HepG2 (cell line): Measurements from ENCODE around the gene NOTUM. TPM values are rescaled to one million over a fixed set of nuclear protein-coding genes. Genes with fewer than 3 reads are reported as not detected.
A peak's percentile ranks its signal among the peaks of the same experiment; 100 is the strongest.

Experiments used
- ATF1 ChIP-seq: IDR thresholded peaks from 2 replicates; pipeline ENCODE4 v1.6.1; 2016; ENCODE audit warnings: mild to moderate bottlenecking, control low read depth
- ATF7 ChIP-seq, 2 experiments: fragments of 450-650 bp in 1 of 2; sonication (generic) in 1 of 2; formaldehyde crosslinking in 1 of 2; IDR thresholded peaks; 2 replicates each; pipeline versions ENCODE4 v1.4.0 to v1.6.1; 2016 to 2020; ENCODE audit warnings: antibody characterized with exemption in 1 of 2, mild to moderate bottlenecking in 1 of 2, missing genetic modification reagents in 1 of 2
- CHCHD3 ChIP-seq: sonication (generic); formaldehyde crosslinking; IDR thresholded peaks from 2 replicates; pipeline ENCODE4 v1.8.0; 2022; ENCODE audit warnings: mild to moderate bottlenecking, missing genetic modification reagents, moderate library complexity
- GFI1 ChIP-seq: sonication (generic); formaldehyde crosslinking; IDR thresholded peaks from 2 replicates; pipeline ENCODE4 v1.5.0; 2020; ENCODE audit warnings: missing genetic modification reagents, mild to moderate bottlenecking, borderline replicate concordance
- HOXA7 ChIP-seq: sonication (generic); formaldehyde crosslinking; IDR thresholded peaks from 2 replicates; pipeline ENCODE4 v1.8.1; 2022; ENCODE audit warnings: mild to moderate bottlenecking, missing genetic modification reagents, moderate library complexity
- KAT2B ChIP-seq: fragments of 150-350 bp; IDR thresholded peaks from 2 replicates; pipeline ENCODE4 v1.6.1; 2014; ENCODE audit warnings: low read depth, low read length, borderline replicate concordance
- MAFF ChIP-seq: IDR thresholded peaks from 2 replicates; pipeline ENCODE4 v1.6.1; 2011; ENCODE audit warnings: low read depth, low read length, improper control_type of control experiment
- MIER3 ChIP-seq: IDR thresholded peaks from 2 replicates; pipeline ENCODE4 v1.6.1; 2016; ENCODE audit warnings: missing compliant biosample characterization, borderline replicate concordance
- MYNN ChIP-seq: sonication (generic); formaldehyde crosslinking; IDR thresholded peaks from 2 replicates; pipeline ENCODE4 v1.4.0; 2020; ENCODE audit warnings: mild to moderate bottlenecking, low read depth, missing genetic modification reagents
- NFIB ChIP-seq: sonication (generic); formaldehyde crosslinking; IDR thresholded peaks from 2 replicates; pipeline ENCODE4 v1.9.0; 2021; ENCODE audit warnings: missing genetic modification reagents, mild to moderate bottlenecking, borderline replicate concordance
- NONO ChIP-seq, 2 experiments: fragments of 450-650 bp in 1 of 2; sonication (generic) in 1 of 2; formaldehyde crosslinking in 1 of 2; IDR thresholded peaks in 1 of 2; conservative IDR thresholded peaks in 1 of 2; 2 replicates each; pipeline versions ENCODE4 v1.6.1 to v1.8.0; 2017 to 2022; ENCODE audit warnings: mild to moderate bottlenecking in 1 of 2, missing genetic modification reagents in 1 of 2, moderate library complexity in 1 of 2
- RAD51 ChIP-seq: fragments of 450-650 bp; IDR thresholded peaks from 2 replicates; pipeline ENCODE4 v1.6.1; 2016; ENCODE audit warnings: borderline replicate concordance
- RFXANK ChIP-seq: IDR thresholded peaks from 2 replicates; pipeline ENCODE4 v1.6.1; 2016
- SRF ChIP-seq: IDR thresholded peaks from 2 replicates; pipeline ENCODE4 v1.6.1; 2011; ENCODE audit warnings: mild to moderate bottlenecking, low read depth, low read length, moderate library complexity
- SYNCRIP ChIP-seq: fragments of 200-400 bp; formaldehyde crosslinking; IDR thresholded peaks from 2 replicates; pipeline ENCODE4 v1.6.1; 2018; ENCODE audit warnings: mild to moderate bottlenecking, low read depth, low read length; ENCODE audit not compliant: insufficient read depth
- U2AF2 ChIP-seq: fragments of 200-400 bp; formaldehyde crosslinking; IDR thresholded peaks from 2 replicates; pipeline ENCODE4 v1.6.1; 2017; ENCODE audit warnings: low read depth, mild to moderate bottlenecking, low read length
- ZBTB21 ChIP-seq: sonication (generic); formaldehyde crosslinking; IDR thresholded peaks from 2 replicates; pipeline ENCODE4 v1.4.0; 2020; ENCODE audit warnings: missing genetic modification reagents
- ZNF292 ChIP-seq: sonication (generic); formaldehyde crosslinking; IDR thresholded peaks from 2 replicates; pipeline ENCODE4 v1.8.1; 2022; ENCODE audit warnings: mild to moderate bottlenecking, low read depth, missing genetic modification reagents, borderline replicate concordance
- polyA plus RNA-seq, 8 experiments: library from polyadenylated mRNA; depleted of rRNA in 3 of 8; stranded (reverse) in 7 of 8; unstranded in 1 of 8; fragments of >200 nt; fragmentation: Illumina TruSeq in 4 of 8; extraction: Trizol in 4 of 8; gene quantifications; 2 replicates each; pipeline versions ENCODE4 v1.2.1 to v1.2.3, GENCODE V29; 2011 to 2016; ENCODE audit warnings: low read depth in 4 of 8, missing spikeins in 1 of 8, mixed read lengths in 1 of 8; ENCODE audit not compliant: insufficient read depth in 1 of 8
- total RNA-seq, 5 experiments: library from RNA; depleted of rRNA; stranded (reverse); fragments of >200 nt; fragmentation: Illumina TruSeq; extraction: Trizol; gene quantifications; 2 replicates each; pipeline ENCODE4 v1.2.3, GENCODE V29; 2016; ENCODE audit warnings: low read depth in 1 of 5
- TF ChIP-seq, protein P1 (sequence below): sonication (generic); formaldehyde crosslinking; IDR thresholded peaks from 2 replicates; pipeline ENCODE4 v1.5.0; 2020; ENCODE audit warnings: missing genetic modification reagents, mild to moderate bottlenecking, borderline replicate concordance

The NOTUM gene
- total and polyA plus RNA-seq, 2 of the 13 experiments (the other 11 are each of a cell fraction or from before 2014, with no cell fraction given), result 150 to 160 TPM

DNA sequence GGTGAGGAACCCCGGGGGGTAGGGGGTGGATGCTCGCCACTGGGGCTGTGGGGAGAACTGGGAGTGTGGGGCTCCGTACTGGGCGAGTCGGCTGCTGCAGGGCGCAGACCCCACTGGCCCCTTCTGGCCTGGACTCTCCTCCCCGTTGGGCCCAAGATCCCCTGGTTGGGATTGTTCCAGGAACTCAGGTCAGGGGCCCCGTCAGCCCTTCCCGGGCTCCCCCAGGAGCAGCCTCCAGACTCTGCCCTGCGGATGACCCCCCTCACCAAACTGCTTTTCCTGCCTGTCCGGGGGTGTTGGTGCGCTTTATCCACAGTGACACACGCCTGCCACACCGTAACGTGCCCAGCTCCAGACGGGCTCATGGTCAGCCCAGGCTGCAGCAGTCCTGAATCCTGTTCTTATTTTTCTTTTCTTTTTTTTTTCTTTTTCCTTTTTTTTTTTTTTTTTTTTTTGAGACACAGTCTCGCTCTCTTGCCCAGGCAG is 40.6 kb upstream of the NOTUM start (continued):
- TF ChIP-seq U2AF2, result 0 out of 2 replicates have a peak, but pooled peaks have one; percentile 66
- TF ChIP-seq MYNN (CRISPR knock-in tag), result no peak
- no peak for TF ChIP-seq RFXANK (CRISPR knock-in tag)
- no peak for TF ChIP-seq KAT2B
- no peak for TF ChIP-seq MAFF
- no peak for TF ChIP-seq NFIB (CRISPR knock-in tag)
- TF ChIP-seq HOXA7 (CRISPR knock-in tag), result no peak
- TF ChIP-seq GFI1 (CRISPR knock-in tag), result no peak
- TF ChIP-seq NONO (IDR thresholded peaks at IDR 0.05), result no peak
- no peak for TF ChIP-seq NONO (CRISPR knock-in tag; conservative IDR thresholded peaks at IDR 0.05)
- TF ChIP-seq SYNCRIP, result no peak
- TF ChIP-seq MIER3, result no peak
- no peak for TF ChIP-seq ZNF292
- no peak for TF ChIP-seq ATF7 (IDR thresholded peaks at IDR 0.05)
- no peak for TF ChIP-seq ATF7 (CRISPR knock-in tag; IDR thresholded peaks at IDR 0.05)
- TF ChIP-seq CHCHD3 (CRISPR knock-in tag), result peak; percentile 82; the same call in 1 of the 2 replicates
- TF ChIP-seq, protein P1, sequence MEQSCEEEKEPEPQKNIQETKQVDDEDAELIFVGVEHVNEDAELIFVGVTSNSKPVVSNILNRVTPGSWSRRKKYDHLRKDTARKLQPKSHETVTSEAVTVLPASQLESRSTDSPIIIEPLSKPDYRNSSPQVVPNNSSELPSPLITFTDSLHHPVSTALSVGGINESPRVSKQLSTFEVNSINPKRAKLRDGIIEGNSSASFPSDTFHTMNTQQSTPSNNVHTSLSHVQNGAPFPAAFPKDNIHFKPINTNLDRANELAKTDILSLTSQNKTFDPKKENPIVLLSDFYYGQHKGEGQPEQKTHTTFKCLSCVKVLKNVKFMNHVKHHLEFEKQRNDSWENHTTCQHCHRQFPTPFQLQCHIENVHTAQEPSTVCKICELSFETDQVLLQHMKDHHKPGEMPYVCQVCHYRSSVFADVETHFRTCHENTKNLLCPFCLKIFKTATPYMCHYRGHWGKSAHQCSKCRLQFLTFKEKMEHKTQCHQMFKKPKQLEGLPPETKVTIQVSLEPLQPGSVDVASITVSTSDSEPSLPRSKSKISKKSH (CRISPR knock-in tag), result peak; percentile 57; the same call in 1 of the 2 replicates
- no peak for TF ChIP-seq SRF
- TF ChIP-seq ATF1, result no peak
- no peak for TF ChIP-seq RAD51
- no peak for TF ChIP-seq ZBTB21 (CRISPR knock-in tag)
